Natural killer cell (primary cell): Measurements from ENCODE around the gene ELK4. TPM values are rescaled to one million over a fixed set of nuclear protein-coding genes. Genes with fewer than 3 reads are reported as not detected.
A peak's percentile ranks its signal among the peaks of the same experiment; 100 is the strongest.

Experiments used
- ATAC-seq, 3 donors: fragments of 150-1000 bp in 2 of 3; fragments of 200-7000 bp in 1 of 3; cut with Tn5 transposase; 1 replicate in 1 of 3; 2 replicates in 2 of 3; pipeline ENCODE4 v1.10.0; 2021; ENCODE audit warnings: mild to moderate bottlenecking in 2 of 3, moderate library complexity in 2 of 3
- DNase-seq, 2 donors: peaks; one replicate each; pipeline versions ENCODE4 v3.0.0 to v3.0.0-alpha.2; 2013 to 2021; ENCODE audit warnings: mixed read lengths in 1 of 2
- H3K27ac ChIP-seq: one replicate; pipeline ENCODE4 v1.5.1; 2013; ENCODE audit warnings: mild to moderate bottlenecking, low read length
- H3K27me3 ChIP-seq: one replicate; pipeline ENCODE4 v1.6.1; 2013; ENCODE audit warnings: low read length; ENCODE audit not compliant: control insufficient read depth, insufficient read depth
- H3K36me3 ChIP-seq: one replicate; pipeline ENCODE4 v1.6.1; 2013; ENCODE audit warnings: low read length; ENCODE audit not compliant: control insufficient read depth, insufficient read depth
- H3K4me1 ChIP-seq: one replicate; pipeline ENCODE4 v1.6.1; 2013; ENCODE audit warnings: low read length; ENCODE audit not compliant: control insufficient read depth, insufficient read depth
- H3K4me3 ChIP-seq: one replicate; pipeline ENCODE4 v1.5.1; 2013; ENCODE audit warnings: low read length
- H3K9me3 ChIP-seq: one replicate; pipeline ENCODE4 v1.6.1; 2013; ENCODE audit warnings: low read length; ENCODE audit not compliant: control insufficient read depth, insufficient read depth
- H3K27ac Mint-ChIP-seq, 2 donors: one replicate each; pipeline ENCODE4 v1.8.0; 2022; ENCODE audit warnings: mild to moderate bottlenecking in 2 of 2, mixed read lengths in 2 of 2, moderate library complexity in 1 of 2
- H3K27me3 Mint-ChIP-seq, 2 donors: one replicate each; pipeline ENCODE4 v1.8.0; 2022; ENCODE audit warnings: low read depth in 2 of 2, mixed read lengths in 2 of 2
- H3K36me3 Mint-ChIP-seq: one replicate; pipeline ENCODE4 v1.8.0; 2022; ENCODE audit warnings: mixed read lengths
- H3K4me1 Mint-ChIP-seq, 2 donors: one replicate each; pipeline ENCODE4 v1.8.0; 2022; ENCODE audit warnings: mixed read lengths in 2 of 2
- H3K4me3 Mint-ChIP-seq: one replicate; pipeline ENCODE4 v1.8.0; 2022; ENCODE audit warnings: mild to moderate bottlenecking, moderate library complexity, mixed read lengths
- H3K9me3 Mint-ChIP-seq, 2 donors: one replicate each; pipeline ENCODE4 v1.8.0; 2022; ENCODE audit warnings: mixed read lengths in 2 of 2
- WGBS: methylation state at CpG from one replicate; pipeline ENCODE4 v1.1.7; 2013; ENCODE audit warnings: missing lambda C conversion rate; ENCODE audit not compliant: insufficient coverage; 5-methylcytosine and 5-hydroxymethylcytosine counted together
- intact Hi-C: fragments of 100-400 bp; cut with micrococcal nuclease; formaldehyde crosslinking; loops from one replicate; pipeline ENCODE4 v1.14.2; 2022
- total RNA-seq, 4 donors: library from RNA; stranded (reverse); fragments of 120-200 nt in 1 of 4; gene quantifications; one replicate each; pipeline versions ENCODE4 v1.2.3 to v1.2.4, GENCODE V29; 2013 to 2022
- TF ChIP-seq, protein P1 (sequence below): fragments of 200-600 bp; IDR thresholded peaks from one replicate; pipeline ENCODE4 v1.8.0; 2022; ENCODE audit warnings: antibody characterized with exemption

The ELK4 gene
- total RNA-seq, 3 donors from 2014 or later (not counting 1 experiment from before 2014, with no cell fraction given), result 107 to 155 (median 139) TPM

DNA sequence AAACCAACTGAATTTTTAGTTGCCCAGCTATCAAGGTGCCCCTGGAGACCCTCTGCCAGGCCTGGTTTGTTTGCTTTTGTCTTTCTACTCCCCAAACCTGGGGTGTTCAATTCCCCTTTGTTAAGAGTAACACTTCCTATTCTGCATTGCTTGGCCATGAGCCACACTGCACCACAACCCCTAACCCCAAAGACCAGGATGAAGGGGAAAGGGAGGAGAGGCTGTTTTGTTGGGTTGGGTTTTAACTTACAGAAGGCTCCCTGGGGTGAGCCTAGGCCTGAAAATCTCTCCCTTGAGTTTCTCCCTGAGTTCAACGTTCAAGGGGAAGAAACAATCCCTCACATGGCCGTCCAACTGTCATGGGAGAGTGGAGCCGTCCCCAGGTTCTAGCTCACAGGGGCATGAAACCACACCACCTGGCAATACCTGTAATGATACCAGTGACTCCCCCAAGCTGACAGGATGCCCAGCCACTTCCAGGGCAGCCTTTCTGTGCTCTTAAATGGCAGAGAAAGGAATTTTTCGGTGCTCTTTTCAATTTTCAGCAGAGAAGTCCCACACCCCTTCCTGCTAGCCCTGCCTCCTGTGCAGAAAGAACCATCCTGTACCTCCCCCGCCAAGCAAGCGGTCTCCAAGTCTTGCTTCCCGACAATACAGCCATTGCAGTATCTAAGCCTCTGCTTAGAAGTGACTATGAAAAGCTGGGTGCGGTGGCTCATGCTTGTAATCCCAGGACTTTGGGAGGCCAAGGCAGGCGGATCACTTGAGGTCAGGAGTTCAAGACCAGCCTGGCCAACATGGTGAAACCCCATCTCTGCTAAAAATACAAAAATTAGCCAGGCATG lies 33.6 kb upstream of the ELK4 start:
- TF ChIP-seq, protein P1, sequence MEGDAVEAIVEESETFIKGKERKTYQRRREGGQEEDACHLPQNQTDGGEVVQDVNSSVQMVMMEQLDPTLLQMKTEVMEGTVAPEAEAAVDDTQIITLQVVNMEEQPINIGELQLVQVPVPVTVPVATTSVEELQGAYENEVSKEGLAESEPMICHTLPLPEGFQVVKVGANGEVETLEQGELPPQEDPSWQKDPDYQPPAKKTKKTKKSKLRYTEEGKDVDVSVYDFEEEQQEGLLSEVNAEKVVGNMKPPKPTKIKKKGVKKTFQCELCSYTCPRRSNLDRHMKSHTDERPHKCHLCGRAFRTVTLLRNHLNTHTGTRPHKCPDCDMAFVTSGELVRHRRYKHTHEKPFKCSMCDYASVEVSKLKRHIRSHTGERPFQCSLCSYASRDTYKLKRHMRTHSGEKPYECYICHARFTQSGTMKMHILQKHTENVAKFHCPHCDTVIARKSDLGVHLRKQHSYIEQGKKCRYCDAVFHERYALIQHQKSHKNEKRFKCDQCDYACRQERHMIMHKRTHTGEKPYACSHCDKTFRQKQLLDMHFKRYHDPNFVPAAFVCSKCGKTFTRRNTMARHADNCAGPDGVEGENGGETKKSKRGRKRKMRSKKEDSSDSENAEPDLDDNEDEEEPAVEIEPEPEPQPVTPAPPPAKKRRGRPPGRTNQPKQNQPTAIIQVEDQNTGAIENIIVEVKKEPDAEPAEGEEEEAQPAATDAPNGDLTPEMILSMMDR, result no peak
- intact Hi-C loops, result loop anchor here (10.0 kb wide), 1 partner anchor 311 kb away; the partner anchor contains the start of gene KLHDC8A
- Histone ChIP-seq H3K27me3 (no peaks in the 10 kb centered on the region), H3K9me3 (no peaks in the 10 kb centered on the region), H3K27ac (peak overlapping the region; percentile 52), H3K36me3 (no peaks in the 10 kb centered on the region), H3K4me3 (no peak overlapping the region), H3K4me1 (peaks cover 46% of the 10 kb centered on the region)
- no peak overlapping the region for H3K4me3 Mint-ChIP-seq
- H3K27me3 Mint-ChIP-seq, result peaks cover 10 to 11% of the 10 kb centered on the region in 2 donors
- H3K9me3 Mint-ChIP-seq, result no peaks in the 10 kb centered on the region
- H3K4me1 Mint-ChIP-seq, result no peaks in the 10 kb centered on the region
- WGBS, result 52% methylated on average over 8 of the region's 9 CpGs
- no peaks in the 10 kb centered on the region for H3K36me3 Mint-ChIP-seq
- no peak for ATAC-seq
- no peak for DNase-seq
- no peak overlapping the region for H3K27ac Mint-ChIP-seq

DNA sequence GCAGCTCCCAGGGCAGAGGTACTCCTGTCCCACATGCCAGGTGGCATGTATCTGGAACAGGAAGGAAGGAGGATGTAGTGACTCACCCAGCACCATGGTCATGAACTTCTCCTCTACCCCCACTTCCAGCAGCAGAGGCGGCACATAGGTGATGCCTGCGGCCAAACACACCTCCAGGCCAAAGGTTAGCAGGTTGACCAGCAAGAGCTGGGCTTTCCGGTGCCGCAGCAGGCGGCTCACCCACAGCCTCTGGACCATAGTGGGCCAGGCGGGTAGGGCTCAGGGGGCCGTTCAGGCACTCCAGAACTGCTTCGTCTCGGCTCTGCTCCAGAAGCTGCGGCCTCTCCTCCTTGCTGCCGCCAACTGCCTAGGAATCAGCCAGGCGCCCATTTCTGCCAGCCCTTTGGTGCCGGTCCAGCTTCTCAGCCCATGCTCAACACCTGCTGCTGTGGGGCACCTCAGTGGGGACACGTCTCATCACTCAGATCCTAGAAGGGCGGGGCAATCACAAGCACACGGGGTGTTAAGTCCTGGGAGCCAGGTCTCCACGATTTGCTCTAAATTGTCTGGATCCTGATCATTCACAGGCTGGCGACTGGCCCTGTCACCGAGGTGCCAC lies 32.7 kb upstream of the ELK4 start:
- H3K4me1 Mint-ChIP-seq, result no peaks in the 10 kb centered on the region
- TF ChIP-seq, protein P1, result no peak

DNA sequence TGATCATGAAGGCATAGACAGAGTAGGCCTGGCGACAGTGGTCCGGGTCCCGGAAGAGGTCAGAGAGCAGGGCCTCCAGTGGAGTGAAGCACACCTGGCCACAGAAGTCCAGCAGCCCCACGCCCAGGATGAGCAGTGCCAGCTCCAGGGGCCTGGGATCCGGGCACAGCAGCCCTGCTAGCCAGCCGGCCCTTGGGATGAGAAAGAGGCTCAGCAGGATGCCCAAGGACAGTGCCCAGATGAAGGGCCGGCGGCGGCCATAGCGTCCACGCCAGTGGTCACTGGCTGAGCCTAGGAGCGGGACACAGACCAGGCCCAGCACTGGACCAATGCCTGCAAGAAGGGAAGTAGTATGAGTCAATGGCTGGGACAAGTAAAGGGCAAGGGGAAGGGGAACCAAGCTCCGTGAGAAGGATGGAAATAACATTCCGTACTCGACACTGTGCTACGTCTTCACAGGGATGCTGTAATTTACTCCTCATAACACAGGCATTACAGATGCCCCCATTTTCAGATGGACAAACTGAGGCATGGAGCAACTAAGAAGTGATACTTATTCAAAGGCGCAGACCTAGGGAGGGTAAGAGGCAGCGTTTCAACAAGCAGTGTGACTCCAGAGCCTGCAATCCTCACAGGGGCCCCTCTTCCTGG lies 31.6 kb upstream of the ELK4 start:
- peaks cover 26% of the 10 kb centered on the region for H3K4me1 ChIP-seq
- ATAC-seq (no peak), DNase-seq (no peak)
- Mint-ChIP-seq H3K27ac (no peak overlapping the region), H3K4me1 (peaks cover 0 to 4% of the 10 kb centered on the region in 2 donors), H3K9me3 (no peaks in the 10 kb centered on the region), H3K27me3 (peaks cover 4 to 6% of the 10 kb centered on the region in 2 donors), H3K4me3 (no peak overlapping the region), H3K36me3 (no peaks in the 10 kb centered on the region)
- no peaks in the 10 kb centered on the region for H3K9me3 ChIP-seq
- TF ChIP-seq, protein P1, result no peak
- WGBS, result 92% methylated on average over 18 of the region's 18 CpGs
- intact Hi-C loops, result loop anchor here (10.0 kb wide), 1 partner anchor 309 kb away; the partner anchor contains the start of gene KLHDC8A
- no peak overlapping the region for H3K4me3 ChIP-seq
- no peaks in the 10 kb centered on the region for H3K36me3 ChIP-seq
- H3K27me3 ChIP-seq, result no peaks in the 10 kb centered on the region
- no peak overlapping the region for H3K27ac ChIP-seq

More for the DNA sequence above, 32.7 kb upstream of the ELK4 start:
- H3K4me3 ChIP-seq, result no peak overlapping the region
- Mint-ChIP-seq H3K4me3 (no peak overlapping the region), H3K36me3 (no peaks in the 10 kb centered on the region), H3K9me3 (no peaks in the 10 kb centered on the region), H3K27ac (no peak overlapping the region), H3K27me3 (peaks cover 10 to 11% of the 10 kb centered on the region in 2 donors)
- H3K27ac ChIP-seq, result peak overlapping the region; percentile 32
- ATAC-seq (no peak), DNase-seq (no peak)
- H3K4me1 ChIP-seq, result peaks cover 37% of the 10 kb centered on the region
- 79% methylated on average over 19 of the region's 19 CpGs for WGBS
- H3K36me3 ChIP-seq, result no peaks in the 10 kb centered on the region
- intact Hi-C loops, result loop anchor here (10.0 kb wide), 1 partner anchor 310 kb away; the partner anchor contains the start of gene KLHDC8A
- no peaks in the 10 kb centered on the region for H3K27me3 ChIP-seq
- no peaks in the 10 kb centered on the region for H3K9me3 ChIP-seq
